A673 (cell line): ENCODE measurements around the gene TMEM273. TPM values are rescaled to one million over a fixed set of nuclear protein-coding genes. Genes with fewer than 3 reads are reported as not detected.

ENCODE experiments used
- BruUV-seq: library from RNA; stranded (reverse); fragments of 400-500 nt; replicated peaks from 2 replicates; lab custom pipeline; 2021; lab: Mats Ljungman, UMichigan
- CTCF ChIA-PET: fragments of 300-600 bp; sonication (Branson Sonifier 250); formaldehyde crosslinking; loops from one replicate; lab custom pipeline; 2022; ENCODE audit warnings: antibody characterized with exemption; lab: Charles Lee
- POLR2A ChIA-PET: fragments of 300-600 bp; sonication (Branson Sonifier 250); formaldehyde crosslinking; loops from one replicate; lab custom pipeline; 2022; ENCODE audit warnings: antibody characterized with exemption; ENCODE audit not compliant: low non-redundant PET; lab: Charles Lee
- DNase-seq: peaks from one replicate; pipeline ENCODE4 v3.0.0-alpha.2; 2015; ENCODE audit warnings: low spot score
- H3K27ac ChIP-seq: fragments of 200-600 bp; sonication (generic); 2 replicates; pipeline ENCODE4 v1.5.1; 2016; ENCODE audit warnings: mixed run types, low read depth, mild to moderate bottlenecking, mixed read lengths, antibody characterized with exemption, low read length; ENCODE audit not compliant: poor library complexity, severe bottlenecking
- H3K27me3 ChIP-seq: fragments of 200-600 bp; sonication (generic); replicated peaks from 2 replicates; pipeline ENCODE4 v1.6.1; 2017; ENCODE audit warnings: mixed run types, low read depth, mild to moderate bottlenecking, mixed read lengths, antibody characterized with exemption, low read length; ENCODE audit not compliant: insufficient read depth, poor library complexity
- H3K36me3 ChIP-seq: fragments of 200-600 bp; sonication (generic); 2 replicates; pipeline ENCODE4 v1.6.1; 2016; ENCODE audit warnings: mixed run types, mild to moderate bottlenecking, mixed read lengths, antibody characterized with exemption, low read length; ENCODE audit not compliant: insufficient read depth, poor library complexity, severe bottlenecking
- H3K4me1 ChIP-seq: fragments of 200-600 bp; sonication (generic); 2 replicates; pipeline ENCODE4 v1.6.1; 2017; ENCODE audit warnings: mixed run types, mild to moderate bottlenecking, mixed read lengths, antibody characterized with exemption, low read length; ENCODE audit not compliant: insufficient read depth, poor library complexity, severe bottlenecking
- H3K4me3 ChIP-seq: fragments of 200-600 bp; sonication (generic); 2 replicates; pipeline ENCODE4 v1.5.1; 2016; ENCODE audit warnings: low read depth, mixed run types, mild to moderate bottlenecking, mixed read lengths, low read length; ENCODE audit not compliant: poor library complexity, severe bottlenecking
- H3K9me3 ChIP-seq: fragments of 200-600 bp; sonication (generic); 2 replicates; pipeline ENCODE4 v1.6.1; 2016; ENCODE audit warnings: mixed run types, low read depth, mild to moderate bottlenecking, mixed read lengths, antibody characterized with exemption, low read length; ENCODE audit not compliant: poor library complexity, severe bottlenecking
- CTCF ChIP-seq: fragments of 300-800, 200-600 bp; sonication (generic); conservative IDR thresholded peaks from 2 replicates; pipeline ENCODE4 v1.5.1; 2017; ENCODE audit warnings: low read depth, mild to moderate bottlenecking, antibody characterized with exemption, low read length, moderate library complexity, mixed read lengths
- EZH2 ChIP-seq: fragments of 200-600 bp; sonication (generic); IDR thresholded peaks from 2 replicates; pipeline ENCODE4 v1.6.1; 2017; ENCODE audit warnings: borderline replicate concordance, low read depth, mild to moderate bottlenecking, mixed read lengths, antibody characterized with exemption, low read length; ENCODE audit not compliant: poor library complexity, severe bottlenecking
- intact Hi-C: fragments of 100-400 bp; cut with micrococcal nuclease; formaldehyde crosslinking; loops from one replicate; pipeline ENCODE4 v1.10.0; 2022; ENCODE audit not compliant: unreplicated experiment
- total RNA-seq: library from RNA; stranded (reverse); gene quantifications from 2 replicates; pipeline ENCODE4 v1.2.3, GENCODE V29; 2021

The TMEM273 gene
- total RNA-seq, 1 experiment from 2014 or later, result not detected

DNA sequence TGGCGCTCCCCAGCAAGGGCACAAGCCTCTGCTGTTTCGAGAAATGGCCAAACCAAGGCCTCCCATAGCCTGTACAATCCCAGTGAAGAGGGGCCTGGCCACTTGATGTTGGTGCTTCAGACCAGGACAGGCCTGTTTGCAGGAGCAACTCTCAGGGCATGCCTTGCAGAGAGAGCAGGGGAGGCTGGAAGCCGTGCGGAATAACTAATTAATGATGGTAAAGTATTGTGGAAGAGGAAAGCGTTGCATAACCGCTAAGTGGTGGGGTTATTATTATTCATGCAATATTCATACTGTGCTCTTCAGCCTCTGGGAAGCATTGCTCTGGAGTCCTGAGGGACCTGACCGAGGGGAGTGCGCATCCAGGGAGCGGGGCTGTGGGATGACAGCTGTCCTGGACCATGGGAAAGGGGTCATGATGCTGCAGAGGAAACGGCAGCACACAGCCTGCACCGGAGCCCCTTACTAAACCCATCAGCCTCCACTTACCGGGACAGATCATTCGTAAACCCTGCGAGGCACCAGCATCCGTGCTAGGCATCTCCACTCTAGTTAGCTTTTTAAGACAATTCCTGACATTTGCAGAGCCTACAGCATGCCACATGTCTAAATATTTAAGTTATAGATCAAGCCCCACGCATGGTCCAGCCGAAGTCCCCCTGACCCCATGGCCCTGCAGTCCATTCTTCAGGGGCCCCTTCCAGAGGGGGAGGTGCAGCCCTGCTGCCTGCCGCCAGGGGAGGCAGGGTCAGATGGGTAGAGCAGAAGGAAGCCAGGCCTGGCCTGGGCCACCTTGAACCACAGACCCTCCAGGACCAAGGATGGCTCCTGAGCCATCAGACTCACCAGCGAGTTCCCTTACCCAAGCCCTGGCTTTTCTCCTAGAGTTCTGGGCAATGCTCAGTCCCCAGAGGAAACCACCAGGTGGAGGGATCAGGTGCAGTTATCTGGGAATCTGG lies 11.6 kb downstream of the TMEM273 start:
- H3K4me3 ChIP-seq, result no peak overlapping the region
- H3K27ac ChIP-seq, result no peak overlapping the region
- H3K9me3 ChIP-seq, result no peaks in the 10 kb centered on the region
- intact Hi-C loops, result no loop called here
- no peak for DNase-seq
- H3K27me3 ChIP-seq, result peaks cover 2% of the 10 kb centered on the region
- CTCF ChIA-PET, result no interaction called here
- BruUV-seq, result no TSS peak
- no peaks in the 10 kb centered on the region for H3K36me3 ChIP-seq
- POLR2A ChIA-PET, result no interaction called here
- H3K4me1 ChIP-seq, result no peaks in the 10 kb centered on the region
- TF ChIP-seq CTCF (no peak), EZH2 (no peak)

DNA sequence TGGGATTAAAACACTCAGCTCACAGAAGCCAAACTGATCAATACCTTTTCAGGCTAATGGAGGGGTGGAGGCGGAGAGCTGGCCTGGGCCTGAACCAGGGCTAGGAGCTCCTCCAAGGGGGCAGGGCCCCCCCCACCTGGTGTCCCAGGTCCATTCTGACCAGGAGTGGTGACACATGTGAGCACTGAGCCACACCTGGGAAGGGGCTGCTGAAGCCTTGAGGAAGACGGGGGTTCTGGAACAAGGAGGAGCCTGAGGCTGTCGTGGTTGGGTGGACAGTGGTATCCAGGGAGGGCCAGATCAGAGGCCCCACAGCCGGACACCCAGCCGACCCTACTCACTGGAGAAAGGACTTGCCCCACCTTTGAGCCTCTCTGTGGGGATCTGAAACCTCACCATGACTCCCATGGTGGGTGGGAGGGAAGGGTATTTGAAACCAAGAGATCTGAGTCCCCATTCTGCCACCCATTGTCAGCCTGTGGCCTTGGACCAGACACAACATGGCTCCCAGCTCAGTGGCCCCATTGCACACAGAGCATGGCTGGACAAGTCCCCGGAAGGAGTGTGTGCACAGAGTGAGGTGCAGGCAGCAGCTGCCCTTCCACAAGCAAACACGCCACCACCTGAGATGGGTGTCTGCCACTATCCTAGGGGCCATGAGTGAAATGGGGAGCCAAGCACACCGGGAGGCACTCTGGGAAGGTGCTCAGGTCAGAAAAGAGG lies 12.4 kb downstream of the TMEM273 start:
- no peak for DNase-seq
- ChIA-PET CTCF (no interaction called here), POLR2A (no interaction called here)
- no TSS peak for BruUV-seq
- H3K4me3 ChIP-seq, result no peak overlapping the region
- H3K27ac ChIP-seq, result no peak overlapping the region
- H3K9me3 ChIP-seq, result no peaks in the 10 kb centered on the region
- intact Hi-C loops, result no loop called here
- no peaks in the 10 kb centered on the region for H3K4me1 ChIP-seq
- TF ChIP-seq CTCF, result no peak
- no peak for TF ChIP-seq EZH2
- no peaks in the 10 kb centered on the region for H3K36me3 ChIP-seq
- no peaks in the 10 kb centered on the region for H3K27me3 ChIP-seq

GRCh38 chr10:49174926-49175500 lies 13.2 kb downstream of the TMEM273 start:
- Histone ChIP-seq H3K4me1 (no peaks in the 10 kb centered on the region), H3K27me3 (no peaks in the 10 kb centered on the region), H3K36me3 (no peaks in the 10 kb centered on the region), H3K9me3 (no peaks in the 10 kb centered on the region), H3K4me3 (no peak overlapping the region), H3K27ac (no peak overlapping the region)
- intact Hi-C loops, result no loop called here
- ChIA-PET CTCF (no interaction called here), POLR2A (no interaction called here)
- no peak for DNase-seq
- no TSS peak for BruUV-seq
- no peak for TF ChIP-seq CTCF
- TF ChIP-seq EZH2, result no peak
